Measurements from ENCODE around the gene CLCN7. TPM values are rescaled to one million over a fixed set of nuclear protein-coding genes. Genes with fewer than 3 reads are reported as not detected.

The CLCN7 gene
- total RNA-seq, 4 donors from 2014 or later, result 33.0 to 67.7 (median 39.2) TPM

- no peak for TF ChIP-seq EP300 (IDR thresholded peaks at IDR 0.05)
- no peak for TF ChIP-seq CTCF (IDR thresholded peaks at IDR 0.05)
- no peak for TF ChIP-seq POLR2A (IDR thresholded peaks at IDR 0.05)
- TF ChIP-seq POLR2AphosphoS5 (IDR thresholded peaks at IDR 0.05), result no peak
- WGBS, 2 donors (ENCODE audit: low coverage in 1 of 2), result no CpG with 5 or more reads among the region's 14 CpGs
- Histone ChIP-seq H3K4me1 (peaks cover 0 to 6% (median 0%) of the 10 kb centered on the region in 3 donors), H3K36me3 (peaks cover 0 to 13% of the 10 kb centered on the region in 2 donors), H3K27ac (no peak overlapping the region), H3K27me3 (peaks cover 46% of the 10 kb centered on the region), H3K4me3 (no peak overlapping the region), H3K9me3 (no peaks in the 10 kb centered on the region)
- no peak for ATAC-seq
Measured at GRCh38 chr16:1433263-1433560, 41.6 kb downstream of the CLCN7 start.

- ATAC-seq, result no peak
- peaks cover 47% of the 10 kb centered on the region for H3K27me3 ChIP-seq
- H3K27ac ChIP-seq, result peak overlapping the region in 1 of 4 donors; percentile 12
- H3K4me3 ChIP-seq, result peak overlapping the region in 1 of 2 donors; percentile 18
- no peaks in the 10 kb centered on the region for H3K9me3 ChIP-seq
- WGBS, 2 donors (ENCODE audit: low coverage in 1 of 2), result 90% methylated on average over 14 of the region's 63 CpGs; no CpG with 5 or more reads in 1 of the 2 donors
- peaks cover 0 to 6% (median 0%) of the 10 kb centered on the region in 3 donors for H3K4me1 ChIP-seq
- TF ChIP-seq POLR2AphosphoS5 (IDR thresholded peaks at IDR 0.05), result no peak
- TF ChIP-seq CTCF (IDR thresholded peaks at IDR 0.05), result no peak
- no peak for TF ChIP-seq POLR2A (IDR thresholded peaks at IDR 0.05)
- no peak for TF ChIP-seq EP300 (IDR thresholded peaks at IDR 0.05)
- peaks cover 0 to 10% of the 10 kb centered on the region in 2 donors for H3K36me3 ChIP-seq
Measured at GRCh38 chr16:1432388-1433262, 42.2 kb downstream of the CLCN7 start.

- H3K27ac ChIP-seq, result no peak overlapping the region
- ATAC-seq, result no peak
- no peak overlapping the region for H3K4me3 ChIP-seq
- H3K36me3 ChIP-seq, result peaks cover 0 to 10% of the 10 kb centered on the region in 2 donors
- WGBS, 2 donors (ENCODE audit: low coverage in 1 of 2), result 86% methylated on average over 1 of the region's 20 CpGs; no CpG with 5 or more reads in 1 of the 2 donors
- TF ChIP-seq POLR2AphosphoS5 (IDR thresholded peaks at IDR 0.05) (no peak), CTCF (IDR thresholded peaks at IDR 0.05) (no peak), POLR2A (IDR thresholded peaks at IDR 0.05) (no peak), EP300 (IDR thresholded peaks at IDR 0.05) (no peak)
- H3K9me3 ChIP-seq, result no peaks in the 10 kb centered on the region
- peaks cover 0 to 6% (median 0%) of the 10 kb centered on the region in 3 donors for H3K4me1 ChIP-seq
- H3K27me3 ChIP-seq, result peaks cover 47% of the 10 kb centered on the region
Measured at GRCh38 chr16:1431497-1432270, 43.1 kb downstream of the CLCN7 start.

GRCh38 chr16:1430759-1431496 is 43.9 kb downstream of the CLCN7 start, which contains the start of gene PERCC1:
Gene PERCC1 (plus strand): TSS chr16:1431078. CDS start chr16:1432594, 1,516 bp downstream.
- H3K27ac ChIP-seq, result no peak within 1 kb of the TSS
- peaks cover 0 to 6% (median 0%) of the 10 kb centered on the region in 3 donors for H3K4me1 ChIP-seq
- no peak within 1 kb of the TSS for H3K4me3 ChIP-seq
- ATAC-seq, result no peak
- peaks cover 47% of the 10 kb centered on the region for H3K27me3 ChIP-seq
- WGBS, 2 donors (ENCODE audit: low coverage in 1 of 2), result 93% methylated on average over 5 of the region's 35 CpGs; no CpG with 5 or more reads in 1 of the 2 donors
- peaks cover 0 to 2% of the 10 kb centered on the region in 2 donors for H3K36me3 ChIP-seq
- H3K9me3 ChIP-seq, result no peaks in the 10 kb centered on the region
- TF ChIP-seq CTCF (IDR thresholded peaks at IDR 0.05), result no peak
- no peak for TF ChIP-seq EP300 (IDR thresholded peaks at IDR 0.05)
- TF ChIP-seq POLR2A (IDR thresholded peaks at IDR 0.05), result no peak
- TF ChIP-seq POLR2AphosphoS5 (IDR thresholded peaks at IDR 0.05), result no peak

Data from gastroesophageal sphincter (tissue), 4 donors.